ENCODE data around the gene ZNF239.
"Not testable (repeated sequence)": the region's sequence is repeated elsewhere in the genome, so short reads cannot be mapped to it uniquely, and the experiment has no call there.

ZNF239 gene

GRCh38 chr10:43598446-43598845, 24.0 kb upstream of the ZNF239 start:
- H3K27me3 ChIP-seq, result no peaks in the 10 kb centered on the region
- no peaks in the 10 kb centered on the region for H3K36me3 ChIP-seq
- TF ChIP-seq CTCF (IDR thresholded peaks at IDR 0.05), result no peak
- H3K4me3 ChIP-seq (ENCODE audit: low read depth in 1 of 2, low read length in 1 of 2), result no peak overlapping the region
- H3K27ac ChIP-seq, result no peak overlapping the region
- no peaks in the 10 kb centered on the region for H3K9me3 ChIP-seq
- H3K4me1 ChIP-seq (ENCODE audit: control insufficient read depth in 1 of 2, insufficient read depth in 1 of 2, low read depth in 1 of 2, low read length in 1 of 2), result peaks cover 0 to 5% of the 10 kb centered on the region in 2 experiments

GRCh38 chr10:43596546-43596945, 22.1 kb upstream of the ZNF239 start:
- no peaks in the 10 kb centered on the region for H3K27me3 ChIP-seq
- no peaks in the 10 kb centered on the region for H3K36me3 ChIP-seq
- peaks cover 0 to 5% of the 10 kb centered on the region in 2 experiments for H3K4me1 ChIP-seq (ENCODE audit: control insufficient read depth in 1 of 2, insufficient read depth in 1 of 2, low read depth in 1 of 2, low read length in 1 of 2)
- no peak for TF ChIP-seq CTCF (IDR thresholded peaks at IDR 0.05)
- no peaks in the 10 kb centered on the region for H3K9me3 ChIP-seq
- H3K27ac ChIP-seq, result no peak overlapping the region
- H3K4me3 ChIP-seq (ENCODE audit: low read depth in 1 of 2, low read length in 1 of 2), result no peak overlapping the region

GRCh38 chr10:43595739-43596298, 21.4 kb upstream of the ZNF239 start:
- Histone ChIP-seq H3K4me1 (ENCODE audit: control insufficient read depth in 1 of 2, insufficient read depth in 1 of 2, low read depth in 1 of 2, low read length in 1 of 2) (peaks cover 0 to 5% of the 10 kb centered on the region in 2 experiments), H3K9me3 (no peaks in the 10 kb centered on the region), H3K4me3 (ENCODE audit: low read depth in 1 of 2, low read length in 1 of 2) (no peak overlapping the region), H3K27me3 (no peaks in the 10 kb centered on the region), H3K36me3 (no peaks in the 10 kb centered on the region), H3K27ac (no peak overlapping the region)
- TF ChIP-seq CTCF (IDR thresholded peaks at IDR 0.05), result no peak

- Histone ChIP-seq H3K36me3 (no peaks in the 10 kb centered on the region), H3K27me3 (no peaks in the 10 kb centered on the region), H3K4me1 (ENCODE audit: control insufficient read depth in 1 of 2, insufficient read depth in 1 of 2, low read depth in 1 of 2, low read length in 1 of 2) (peaks cover 0 to 5% of the 10 kb centered on the region in 2 experiments), H3K27ac (no peak overlapping the region), H3K4me3 (ENCODE audit: low read depth in 1 of 2, low read length in 1 of 2) (peak overlapping the region in 1 of 2 experiments; percentile 23), H3K9me3 (no peaks in the 10 kb centered on the region)
- TF ChIP-seq CTCF (IDR thresholded peaks at IDR 0.05), result no peak
Observed at GRCh38 chr10:43594944-43595589, 20.7 kb upstream of the ZNF239 start.

- Histone ChIP-seq H3K4me3 (ENCODE audit: low read depth in 1 of 2, low read length in 1 of 2) (no peak overlapping the region), H3K9me3 (no peaks in the 10 kb centered on the region), H3K4me1 (ENCODE audit: control insufficient read depth in 1 of 2, insufficient read depth in 1 of 2, low read depth in 1 of 2, low read length in 1 of 2) (peaks cover 0 to 5% of the 10 kb centered on the region in 2 experiments), H3K27ac (no peak overlapping the region), H3K36me3 (no peaks in the 10 kb centered on the region), H3K27me3 (no peaks in the 10 kb centered on the region)
- TF ChIP-seq CTCF (IDR thresholded peaks at IDR 0.05), result no peak
Observed at GRCh38 chr10:43591303-43591904, 17.0 kb upstream of the ZNF239 start.

- H3K27ac ChIP-seq; H3K4me1 ChIP-seq (ENCODE audit: control insufficient read depth in 1 of 2, insufficient read depth in 1 of 2, low read depth in 1 of 2, low read length in 1 of 2); H3K36me3 ChIP-seq; H3K4me3 ChIP-seq (ENCODE audit: low read depth in 1 of 2, low read length in 1 of 2); H3K9me3 ChIP-seq; H3K27me3 ChIP-seq: not testable (repeated sequence)
Observed at GRCh38 chr10:43586730-43587115, 12.3 kb upstream of the ZNF239 start.

All from neutrophil (primary cell).